Vagina (tissue), 2 donors: ENCODE measurements around the gene KRTDAP.

Source experiments
- CTCF ChIP-seq, 3 experiments: fragments of 450-650 bp in 2 of 3; fragments of 200-600 bp in 1 of 3; sonication (generic) in 1 of 3; IDR thresholded peaks; one replicate each; pipeline ENCODE4 v1.5.1; 2017 to 2019; ENCODE audit warnings: antibody characterized with exemption in 3 of 3, mild to moderate bottlenecking in 2 of 3, moderate library complexity in 2 of 3
- POLR2A ChIP-seq, 2 donors: fragments of 450-650 bp; IDR thresholded peaks; one replicate each; pipeline ENCODE4 v1.6.1; 2017; ENCODE audit warnings: antibody characterized with exemption in 2 of 2, mild to moderate bottlenecking in 2 of 2, moderate library complexity in 2 of 2
- POLR2AphosphoS5 ChIP-seq, 2 donors: sonication (generic); formaldehyde crosslinking; IDR thresholded peaks; one replicate each; pipeline ENCODE4 v1.9.0; 2017; ENCODE audit warnings: antibody characterized with exemption in 2 of 2, mild to moderate bottlenecking in 2 of 2, low read depth in 1 of 2; ENCODE audit not compliant: insufficient read depth in 1 of 2

- TF ChIP-seq POLR2A (IDR thresholded peaks at IDR 0.05), result no peak
- no peak for TF ChIP-seq CTCF (IDR thresholded peaks at IDR 0.05)
- no peak for TF ChIP-seq POLR2AphosphoS5 (IDR thresholded peaks at IDR 0.05; ENCODE audit: insufficient read depth in 1 of 2, low read depth in 1 of 2)
Measured at GRCh38 chr19:35533201-35533821, 43.0 kb upstream of the KRTDAP start, which contains the start of gene GAPDHS.
